GM12878 (cell line): ENCODE measurements around the gene MROH2A. TPM values are rescaled to one million over a fixed set of nuclear protein-coding genes. Genes with fewer than 3 reads are reported as not detected.

Experiments used
- NFYB ChIP-seq: IDR thresholded peaks from 2 replicates; pipeline ENCODE4 v1.6.1; 2011; ENCODE audit warnings: low read depth, mild to moderate bottlenecking, low read length, improper control_type of control experiment, moderate library complexity; ENCODE audit not compliant: insufficient read depth
- RAD21 ChIP-seq: IDR thresholded peaks from 2 replicates; pipeline ENCODE4 v1.6.1; 2011; ENCODE audit warnings: mild to moderate bottlenecking, low read depth, low read length, moderate library complexity; ENCODE audit not compliant: insufficient read depth
- RAD51 ChIP-seq: fragments of 450-650 bp; IDR thresholded peaks from 2 replicates; pipeline ENCODE4 v1.6.1; 2016; ENCODE audit warnings: moderate library complexity, mild to moderate bottlenecking, inconsistent platforms
- RFX5 ChIP-seq: IDR thresholded peaks from 2 replicates; pipeline ENCODE4 v1.6.1; 2011; ENCODE audit warnings: low read depth, low read length, improper control_type of control experiment
- SMAD5 ChIP-seq: IDR thresholded peaks from 2 replicates; pipeline ENCODE4 v1.6.1; 2016; ENCODE audit warnings: antibody characterized with exemption, low read depth
- SREBF2 ChIP-seq: IDR thresholded peaks from 2 replicates; pipeline ENCODE4 v1.6.1; 2012; ENCODE audit warnings: mild to moderate bottlenecking, low read length
- polyA plus RNA-seq, 11 experiments: library from polyadenylated mRNA; depleted of rRNA in 4 of 11; unstranded in 6 of 11; stranded (reverse) in 5 of 11; fragments of >200 nt; fragmentation: Nextera tagmentation in 4 of 11; fragmentation: Illumina TruSeq in 1 of 11; extraction: Ambion mirVana in 4 of 11; extraction: Trizol in 1 of 11; gene quantifications; 1 replicate in 1 of 11; 2 replicates in 10 of 11; pipeline versions ENCODE4 v1.2.1 to v1.2.3, GENCODE V29; 2011 to 2016; ENCODE audit warnings: inconsistent platforms in 2 of 11, missing spikeins in 2 of 11, low read depth in 1 of 11
- total RNA-seq, 4 experiments: library from RNA; depleted of rRNA in 3 of 4; stranded (reverse); fragments of >200 nt in 3 of 4; fragmentation: Illumina TruSeq in 1 of 4; extraction: Trizol in 1 of 4; gene quantifications; 2 replicates each; pipeline versions ENCODE4 v1.2.1 to v1.2.3, GENCODE V29; 2013 to 2021
- TF ChIP-seq, protein P1 (sequence below): IDR thresholded peaks from 2 replicates; pipeline ENCODE4 v1.6.1; 2012; ENCODE audit warnings: improper control_type of control experiment, low read depth, low read length; ENCODE audit not compliant: insufficient replicate concordance
- TF ChIP-seq, protein P2 (sequence below): IDR thresholded peaks from 2 replicates; pipeline ENCODE4 v1.6.1; 2011; ENCODE audit warnings: mild to moderate bottlenecking, low read depth, low read length, moderate library complexity; ENCODE audit not compliant: insufficient replicate concordance

The MROH2A gene
- total and polyA plus RNA-seq, 10 of the 15 experiments (the other 5 are each of a cell fraction or from before 2014, with no cell fraction given), result not detected

DNA sequence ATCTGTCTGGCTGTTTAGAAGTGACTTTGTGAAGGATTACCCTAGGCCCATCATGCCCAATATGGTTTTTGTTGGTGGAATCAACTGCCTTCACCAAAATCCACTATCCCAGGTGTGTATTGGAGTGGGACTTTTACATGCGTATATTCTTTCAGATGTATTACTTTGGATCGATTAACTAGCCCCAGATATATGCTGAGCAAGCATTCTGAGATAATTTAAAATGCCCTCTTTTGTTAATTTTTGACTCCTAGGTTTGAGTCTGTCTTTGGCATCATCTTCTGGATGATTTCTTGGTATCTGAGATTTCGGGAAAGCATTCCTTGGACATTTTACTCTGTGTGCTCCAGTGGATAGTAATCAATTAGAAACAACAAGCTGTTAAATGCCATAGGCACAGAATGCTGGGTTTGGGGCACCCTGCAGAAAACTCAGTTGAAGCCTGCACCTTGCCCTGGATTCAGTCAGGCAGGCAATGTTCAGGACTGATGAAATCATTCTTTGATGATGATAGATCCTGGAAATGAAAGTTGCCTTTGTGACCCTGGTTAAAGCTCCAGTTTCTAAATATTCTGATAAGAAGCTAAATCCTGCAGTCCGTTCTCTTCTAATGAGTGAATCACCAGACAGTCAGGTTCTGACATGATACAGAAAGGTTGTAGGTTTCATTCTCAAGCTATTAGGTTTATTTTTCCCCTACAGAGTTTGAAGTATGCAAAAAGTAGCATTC lies 16.9 kb upstream of the MROH2A start (continued):
- TF ChIP-seq, protein P1, sequence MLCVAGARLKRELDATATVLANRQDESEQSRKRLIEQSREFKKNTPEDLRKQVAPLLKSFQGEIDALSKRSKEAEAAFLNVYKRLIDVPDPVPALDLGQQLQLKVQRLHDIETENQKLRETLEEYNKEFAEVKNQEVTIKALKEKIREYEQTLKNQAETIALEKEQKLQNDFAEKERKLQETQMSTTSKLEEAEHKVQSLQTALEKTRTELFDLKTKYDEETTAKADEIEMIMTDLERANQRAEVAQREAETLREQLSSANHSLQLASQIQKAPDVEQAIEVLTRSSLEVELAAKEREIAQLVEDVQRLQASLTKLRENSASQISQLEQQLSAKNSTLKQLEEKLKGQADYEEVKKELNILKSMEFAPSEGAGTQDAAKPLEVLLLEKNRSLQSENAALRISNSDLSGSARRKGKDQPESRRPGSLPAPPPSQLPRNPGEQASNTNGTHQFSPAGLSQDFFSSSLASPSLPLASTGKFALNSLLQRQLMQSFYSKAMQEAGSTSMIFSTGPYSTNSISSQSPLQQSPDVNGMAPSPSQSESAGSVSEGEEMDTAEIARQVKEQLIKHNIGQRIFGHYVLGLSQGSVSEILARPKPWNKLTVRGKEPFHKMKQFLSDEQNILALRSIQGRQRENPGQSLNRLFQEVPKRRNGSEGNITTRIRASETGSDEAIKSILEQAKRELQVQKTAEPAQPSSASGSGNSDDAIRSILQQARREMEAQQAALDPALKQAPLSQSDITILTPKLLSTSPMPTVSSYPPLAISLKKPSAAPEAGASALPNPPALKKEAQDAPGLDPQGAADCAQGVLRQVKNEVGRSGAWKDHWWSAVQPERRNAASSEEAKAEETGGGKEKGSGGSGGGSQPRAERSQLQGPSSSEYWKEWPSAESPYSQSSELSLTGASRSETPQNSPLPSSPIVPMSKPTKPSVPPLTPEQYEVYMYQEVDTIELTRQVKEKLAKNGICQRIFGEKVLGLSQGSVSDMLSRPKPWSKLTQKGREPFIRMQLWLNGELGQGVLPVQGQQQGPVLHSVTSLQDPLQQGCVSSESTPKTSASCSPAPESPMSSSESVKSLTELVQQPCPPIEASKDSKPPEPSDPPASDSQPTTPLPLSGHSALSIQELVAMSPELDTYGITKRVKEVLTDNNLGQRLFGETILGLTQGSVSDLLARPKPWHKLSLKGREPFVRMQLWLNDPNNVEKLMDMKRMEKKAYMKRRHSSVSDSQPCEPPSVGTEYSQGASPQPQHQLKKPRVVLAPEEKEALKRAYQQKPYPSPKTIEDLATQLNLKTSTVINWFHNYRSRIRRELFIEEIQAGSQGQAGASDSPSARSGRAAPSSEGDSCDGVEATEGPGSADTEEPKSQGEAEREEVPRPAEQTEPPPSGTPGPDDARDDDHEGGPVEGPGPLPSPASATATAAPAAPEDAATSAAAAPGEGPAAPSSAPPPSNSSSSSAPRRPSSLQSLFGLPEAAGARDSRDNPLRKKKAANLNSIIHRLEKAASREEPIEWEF, result no peak
- no peak for TF ChIP-seq RAD21
- TF ChIP-seq, protein P2, sequence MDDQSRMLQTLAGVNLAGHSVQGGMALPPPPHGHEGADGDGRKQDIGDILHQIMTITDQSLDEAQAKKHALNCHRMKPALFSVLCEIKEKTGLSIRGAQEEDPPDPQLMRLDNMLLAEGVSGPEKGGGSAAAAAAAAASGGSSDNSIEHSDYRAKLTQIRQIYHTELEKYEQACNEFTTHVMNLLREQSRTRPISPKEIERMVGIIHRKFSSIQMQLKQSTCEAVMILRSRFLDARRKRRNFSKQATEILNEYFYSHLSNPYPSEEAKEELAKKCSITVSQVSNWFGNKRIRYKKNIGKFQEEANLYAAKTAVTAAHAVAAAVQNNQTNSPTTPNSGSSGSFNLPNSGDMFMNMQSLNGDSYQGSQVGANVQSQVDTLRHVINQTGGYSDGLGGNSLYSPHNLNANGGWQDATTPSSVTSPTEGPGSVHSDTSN, result no peak
- TF ChIP-seq SMAD5, result no peak
- no peak for TF ChIP-seq NFYB
- no peak for TF ChIP-seq RAD51
- no peak for TF ChIP-seq RFX5
- no peak for TF ChIP-seq SREBF2
